GM18867 (cell line): Measurements from ENCODE around the gene FNDC11.
"Not testable (repeated sequence)": the region's sequence is repeated elsewhere in the genome, so short reads cannot be mapped to it uniquely, and the experiment has no call there.

Experiments
- ATAC-seq: cut with Tn5 transposase; IDR thresholded peaks from one replicate; pipeline ENCODE4 v1.9.1; 2021; ENCODE audit warnings: mild to moderate bottlenecking, moderate library complexity; ENCODE audit not compliant: unreplicated experiment

Gene FNDC11

DNA sequence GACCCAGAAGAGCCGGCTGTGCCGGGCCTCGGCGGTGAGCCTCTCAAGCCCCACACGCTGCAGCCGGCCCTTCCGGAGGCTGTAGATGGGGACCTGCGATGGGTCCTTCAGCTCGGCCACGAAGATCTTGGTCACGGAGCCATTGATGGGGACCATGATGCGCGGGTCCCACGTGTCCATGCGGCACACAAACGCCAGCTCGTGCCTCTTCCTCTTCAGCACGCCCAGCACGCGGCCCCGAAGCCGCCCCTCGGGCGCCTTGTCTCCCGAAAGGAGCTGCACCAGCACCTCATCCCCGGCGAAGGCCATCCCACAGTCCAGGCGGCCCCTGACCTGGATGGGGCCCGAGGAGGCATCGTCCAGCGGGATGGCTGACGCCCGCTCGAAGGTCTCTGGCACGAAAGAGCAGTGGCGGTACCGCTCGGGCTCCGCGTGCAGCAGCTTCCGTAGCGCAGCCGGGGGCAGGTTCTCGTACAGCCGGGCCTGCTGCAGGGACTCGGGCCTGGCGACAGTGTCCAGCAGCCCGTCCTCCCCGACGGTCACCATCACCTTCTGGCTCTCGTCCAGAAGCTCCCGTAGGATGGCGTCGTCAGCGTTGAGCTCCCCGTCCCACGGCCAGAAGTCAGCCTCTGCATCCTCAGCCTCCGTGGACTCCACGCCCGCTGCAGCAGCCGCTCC is 11.2 kb downstream of the FNDC11 start:
- ATAC-seq: no peak

DNA sequence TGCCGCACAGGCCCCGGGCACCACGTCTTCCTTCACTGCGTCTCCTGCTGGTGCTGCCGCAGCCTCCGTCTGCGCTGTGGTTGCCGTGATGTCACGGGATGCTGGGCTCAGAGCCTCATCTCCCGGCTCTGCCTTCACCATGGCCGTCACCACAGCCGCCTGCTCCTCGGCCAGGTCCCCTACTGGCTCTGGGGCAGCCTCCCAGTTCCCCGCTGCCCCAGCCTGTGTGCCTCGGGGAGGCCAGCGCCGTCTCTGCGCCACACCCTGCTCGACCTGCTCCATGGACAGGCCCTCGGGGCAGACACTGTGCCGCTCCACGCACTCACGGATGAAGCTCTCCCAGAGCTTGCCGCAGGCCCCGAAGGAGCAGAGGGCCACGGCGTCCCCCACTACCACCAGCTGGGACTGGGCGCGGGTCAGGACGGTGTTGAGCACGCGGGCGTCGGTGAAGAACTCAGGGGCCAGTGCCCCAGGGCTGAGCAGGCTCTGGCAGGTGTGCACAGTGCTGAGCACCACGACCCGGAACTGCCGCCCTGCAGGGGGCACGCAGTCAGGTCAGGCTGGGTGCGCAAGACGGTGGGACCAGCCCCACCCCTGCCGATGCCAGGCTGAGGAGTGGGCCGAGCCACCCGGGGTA is 11.9 kb downstream of the FNDC11 start:
- no peak for ATAC-seq

DNA sequence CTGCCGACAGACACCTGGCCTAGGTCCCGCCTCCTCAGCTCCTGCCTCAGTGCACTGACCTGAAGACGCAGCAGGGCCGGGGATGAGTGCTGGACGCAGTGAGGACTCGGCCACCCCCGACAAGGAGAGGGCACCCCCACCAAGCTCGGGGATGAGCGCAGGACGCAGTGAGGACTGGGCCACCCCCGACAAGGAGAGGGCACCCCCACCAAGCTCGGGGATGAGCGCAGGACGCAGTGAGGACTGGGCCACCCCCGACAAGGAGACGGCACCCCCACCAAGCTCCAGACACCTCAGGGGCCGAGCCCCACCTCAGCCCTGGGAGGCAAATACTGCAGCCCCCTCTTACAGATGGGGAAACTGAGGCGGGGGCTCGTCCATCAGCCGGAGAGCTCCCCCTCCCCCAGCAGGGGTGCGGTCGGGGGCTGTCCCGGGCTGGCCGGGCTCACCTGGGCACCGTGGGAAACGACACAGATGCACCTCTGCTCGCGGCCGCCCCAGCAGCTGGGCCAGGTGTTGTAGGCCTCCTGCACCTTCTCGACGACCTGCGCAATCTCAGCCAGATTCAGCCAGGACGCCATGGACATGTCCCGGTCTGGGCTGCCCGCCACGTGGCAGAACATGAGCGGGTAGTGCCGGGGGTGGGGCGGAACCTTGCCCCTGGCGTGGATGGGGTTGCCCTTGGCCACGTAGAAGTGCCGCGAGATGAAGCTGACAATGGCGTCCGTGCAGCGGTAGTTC is 12.6 kb downstream of the FNDC11 start:
- no peak for ATAC-seq

DNA sequence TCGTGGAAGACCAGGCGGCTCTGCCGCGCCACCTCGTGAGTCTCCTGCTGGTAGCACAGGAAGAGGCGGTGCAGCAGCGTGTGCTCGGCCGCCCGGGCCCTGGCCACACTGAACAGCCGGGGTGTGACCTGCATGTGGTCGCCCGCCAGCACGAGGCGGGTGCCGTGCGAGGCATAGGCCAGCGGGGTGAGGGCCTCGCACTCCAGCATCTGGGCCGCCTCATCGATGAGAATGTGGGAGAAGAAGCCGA is 13.1 kb downstream of the FNDC11 start:
- no peak for ATAC-seq

DNA sequence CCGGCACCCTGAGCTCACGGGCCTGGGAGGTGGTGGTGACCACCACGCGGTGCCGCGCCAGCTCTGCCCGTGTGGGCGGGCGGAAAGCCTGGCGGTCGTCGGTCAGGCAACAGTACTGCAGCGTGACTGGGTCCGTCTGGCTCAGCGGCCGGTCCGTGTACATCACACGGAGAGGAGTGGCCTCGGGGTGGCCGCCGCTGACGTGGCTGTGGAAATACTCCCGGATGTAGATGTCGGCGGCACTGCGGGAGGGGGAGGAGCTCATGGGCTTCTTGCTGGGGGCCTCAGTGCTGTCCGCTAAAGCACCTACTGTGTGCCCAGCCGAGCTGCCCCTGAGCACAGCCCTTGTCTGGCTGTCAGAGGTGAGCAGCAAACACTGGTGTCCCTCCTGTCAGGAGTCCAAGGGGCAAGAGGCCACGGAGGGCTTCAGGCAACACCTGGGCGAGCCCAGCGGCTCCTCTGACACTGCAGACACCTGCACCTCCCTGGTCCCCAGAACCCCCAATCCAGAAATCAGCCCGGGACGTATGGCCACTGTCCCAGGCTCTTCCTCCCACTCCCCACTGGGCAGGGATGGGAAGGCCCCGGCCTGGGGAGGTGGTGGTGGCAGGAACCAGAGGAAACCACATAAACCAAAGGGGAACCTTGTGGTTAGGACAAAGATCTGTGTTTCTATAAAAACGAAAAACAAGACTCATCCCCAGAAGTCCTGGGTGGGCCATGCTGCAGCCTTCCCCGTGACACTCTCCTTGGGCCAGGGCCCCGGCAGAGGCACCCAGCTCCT is 13.6 kb downstream of the FNDC11 start:
- no peak for ATAC-seq

DNA sequence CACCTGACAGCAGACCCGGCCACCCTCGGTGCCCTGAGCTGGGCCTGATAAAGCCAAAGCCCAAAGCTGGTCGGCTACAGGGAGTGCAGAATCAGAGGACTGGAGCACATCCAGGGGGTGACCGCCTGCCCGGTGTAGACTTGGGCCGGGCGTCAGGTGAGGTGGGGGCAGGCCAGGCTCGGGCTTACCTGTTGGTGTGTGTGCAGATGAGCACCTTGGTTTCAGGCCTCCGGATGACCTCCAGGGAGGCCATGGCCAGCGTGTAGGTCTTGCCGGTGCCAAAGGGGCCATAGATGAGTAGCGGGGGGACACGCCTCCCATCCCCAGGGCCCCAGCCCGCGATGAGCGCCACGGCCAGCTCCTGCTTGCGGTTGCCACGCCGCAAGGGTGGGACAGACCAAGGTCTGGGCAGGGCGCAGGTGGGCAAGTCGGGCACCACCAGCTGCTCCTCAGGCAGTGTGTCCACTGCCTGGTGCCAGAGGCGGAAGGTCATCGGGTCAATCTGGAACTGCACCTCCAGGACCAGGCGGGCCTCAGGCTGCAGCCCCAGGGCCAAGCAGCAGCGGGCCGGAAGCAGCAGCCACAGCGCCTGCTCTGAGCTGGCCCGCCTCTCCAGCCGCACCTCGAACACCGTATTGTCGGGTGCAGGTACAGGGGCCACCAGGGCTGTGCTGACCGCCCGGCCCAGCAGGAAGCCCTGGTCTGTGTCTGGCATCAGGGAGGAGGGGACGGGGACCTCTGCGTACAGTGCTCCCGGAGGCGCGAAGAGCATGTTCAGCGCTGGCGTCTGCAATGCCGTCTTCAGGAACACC is 14.4 kb downstream of the FNDC11 start:
- ATAC-seq: no peak

DNA sequence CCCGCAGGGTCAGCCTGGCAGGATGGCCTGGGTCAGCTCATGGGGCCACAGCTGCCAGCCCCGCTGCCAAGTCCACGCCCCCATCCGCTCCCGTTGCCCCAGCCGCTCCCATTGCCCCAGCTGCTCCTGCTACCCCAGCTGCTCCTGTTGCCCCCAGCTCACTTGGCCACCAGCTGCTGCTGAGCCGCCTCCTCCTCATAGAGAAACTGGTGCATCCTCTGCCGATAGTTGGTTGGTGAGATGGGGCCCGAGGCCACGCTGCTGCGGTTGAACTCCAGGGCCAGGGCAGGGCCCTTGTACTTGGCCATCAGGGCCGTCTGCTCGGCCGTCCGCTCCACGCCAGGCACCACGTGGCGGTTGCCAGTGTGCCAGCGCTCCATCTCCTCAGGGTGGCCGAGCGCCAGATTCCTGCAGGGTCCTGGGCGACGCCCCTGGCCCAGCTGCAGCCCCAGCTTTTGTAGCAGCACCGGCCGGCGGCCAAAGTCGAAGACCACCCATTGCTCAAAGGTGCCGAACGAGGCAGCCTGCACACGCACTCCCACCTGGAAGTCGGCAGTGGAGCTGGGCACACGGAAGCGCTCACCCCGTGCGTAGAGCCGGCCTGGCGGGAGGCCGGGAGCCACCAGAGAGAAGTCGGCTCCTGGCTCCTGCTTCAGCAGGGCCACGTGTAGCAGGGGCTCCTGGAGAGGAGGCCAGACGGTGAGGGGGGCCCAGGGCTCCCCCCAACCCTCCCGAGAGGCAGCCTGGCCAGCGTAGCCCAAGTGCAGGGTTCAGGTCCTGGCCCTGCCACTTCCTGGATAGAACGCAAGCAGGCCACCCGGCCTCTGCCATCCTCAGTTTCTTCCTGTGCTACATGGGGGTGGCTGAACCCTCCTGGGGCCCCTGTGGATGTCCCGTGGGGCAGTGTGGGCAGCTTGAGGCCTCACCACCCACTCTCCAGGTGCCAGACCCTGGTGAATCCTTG is 15.3 kb downstream of the FNDC11 start:
- ATAC-seq: no peak

DNA sequence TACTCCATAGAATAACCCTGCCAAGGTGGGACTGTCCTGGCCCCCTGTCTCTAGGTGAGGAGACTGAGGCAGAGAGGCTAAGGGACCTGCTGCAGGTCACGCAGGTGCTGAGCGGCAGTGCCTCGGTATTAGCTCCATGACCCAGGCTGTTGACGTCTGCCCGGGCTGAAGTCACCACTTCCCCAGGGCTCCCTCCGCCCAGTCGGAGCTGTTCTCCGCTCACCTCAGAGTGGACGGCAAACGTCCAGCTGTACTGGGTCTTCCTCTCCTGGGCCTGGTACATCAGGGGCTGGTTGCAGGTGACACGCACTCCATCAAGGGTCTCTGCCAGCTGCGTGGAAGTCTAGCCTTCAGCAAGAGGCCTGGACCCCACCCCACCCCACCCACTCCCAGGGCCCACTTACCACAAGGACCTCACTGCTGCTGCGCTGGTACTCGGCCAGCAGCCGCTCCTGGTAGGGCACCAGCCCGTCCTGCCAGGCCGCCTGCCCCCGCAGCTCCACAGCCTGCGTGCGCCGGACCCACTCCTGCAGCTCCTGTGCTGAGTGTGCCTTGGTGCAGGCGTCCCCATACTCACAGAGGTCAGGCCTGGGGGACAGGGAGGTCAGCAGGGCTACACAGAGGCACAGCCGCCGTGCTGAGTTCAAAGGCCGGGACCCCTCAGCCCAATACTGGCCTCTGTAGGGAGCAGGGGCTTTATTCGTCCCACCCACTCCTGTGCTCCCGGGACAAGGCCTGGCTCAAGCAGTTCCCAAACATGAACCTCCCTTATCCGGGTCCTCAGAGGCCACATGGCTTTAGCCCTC is 16.5 kb downstream of the FNDC11 start:
- ATAC-seq: no peak

DNA sequence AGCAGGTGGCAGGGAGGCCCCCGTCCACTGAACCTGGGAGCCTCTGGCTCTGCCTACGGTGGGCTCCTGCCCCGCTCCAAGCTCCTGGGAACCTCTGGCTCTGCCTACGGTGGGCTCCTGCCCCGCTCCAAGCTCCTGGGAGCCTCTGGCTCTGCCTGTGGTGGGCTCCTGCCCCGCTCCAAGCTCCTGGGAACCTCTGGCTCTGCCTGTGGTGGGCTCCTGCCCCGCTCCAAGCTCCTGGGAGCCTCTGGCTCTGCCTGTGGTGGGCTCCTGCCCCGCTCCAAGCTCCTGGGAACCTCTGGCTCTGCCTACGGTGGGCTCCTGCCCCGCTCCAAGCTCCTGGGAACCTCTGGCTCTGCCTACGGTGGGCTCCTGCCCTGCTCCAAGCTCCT is 17.1 kb downstream of the FNDC11 start:
- not testable (repeated sequence) for ATAC-seq

DNA sequence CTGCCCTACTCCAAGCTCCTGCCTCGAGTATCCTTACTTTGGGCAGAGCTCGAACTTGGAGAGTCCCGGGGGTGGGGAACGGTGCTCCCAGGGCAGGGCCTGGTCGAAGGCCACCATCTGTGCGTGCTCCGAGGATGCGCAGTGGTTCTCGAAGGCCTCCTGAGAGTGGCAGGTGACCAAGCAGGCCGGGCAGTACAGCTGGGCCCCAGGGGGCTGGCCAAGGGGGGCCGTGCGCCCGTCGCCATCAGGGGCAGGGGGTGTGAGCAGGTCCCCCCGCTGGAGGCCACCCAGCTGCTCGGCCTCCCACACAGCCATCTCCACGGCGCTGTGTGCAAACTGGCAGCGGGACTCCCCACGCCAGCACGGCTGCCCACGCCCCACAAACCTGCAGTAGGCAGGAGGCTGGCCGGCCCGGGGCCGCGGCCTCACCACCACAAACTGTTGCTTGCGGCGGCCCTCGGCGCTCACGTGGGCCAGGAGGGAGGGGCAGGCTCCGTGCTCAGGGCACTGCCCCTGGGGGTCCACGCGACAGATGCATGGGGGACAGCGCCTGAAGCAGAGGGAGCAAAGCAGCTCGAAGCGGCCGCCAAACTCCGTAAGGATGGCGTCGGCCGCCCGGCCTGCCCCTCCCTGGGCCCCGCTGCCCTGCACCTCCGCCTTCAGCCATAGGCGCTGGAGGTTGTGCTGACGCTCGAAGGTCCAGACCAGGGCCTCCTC is 18.3 kb downstream of the FNDC11 start:
- no peak for ATAC-seq

DNA sequence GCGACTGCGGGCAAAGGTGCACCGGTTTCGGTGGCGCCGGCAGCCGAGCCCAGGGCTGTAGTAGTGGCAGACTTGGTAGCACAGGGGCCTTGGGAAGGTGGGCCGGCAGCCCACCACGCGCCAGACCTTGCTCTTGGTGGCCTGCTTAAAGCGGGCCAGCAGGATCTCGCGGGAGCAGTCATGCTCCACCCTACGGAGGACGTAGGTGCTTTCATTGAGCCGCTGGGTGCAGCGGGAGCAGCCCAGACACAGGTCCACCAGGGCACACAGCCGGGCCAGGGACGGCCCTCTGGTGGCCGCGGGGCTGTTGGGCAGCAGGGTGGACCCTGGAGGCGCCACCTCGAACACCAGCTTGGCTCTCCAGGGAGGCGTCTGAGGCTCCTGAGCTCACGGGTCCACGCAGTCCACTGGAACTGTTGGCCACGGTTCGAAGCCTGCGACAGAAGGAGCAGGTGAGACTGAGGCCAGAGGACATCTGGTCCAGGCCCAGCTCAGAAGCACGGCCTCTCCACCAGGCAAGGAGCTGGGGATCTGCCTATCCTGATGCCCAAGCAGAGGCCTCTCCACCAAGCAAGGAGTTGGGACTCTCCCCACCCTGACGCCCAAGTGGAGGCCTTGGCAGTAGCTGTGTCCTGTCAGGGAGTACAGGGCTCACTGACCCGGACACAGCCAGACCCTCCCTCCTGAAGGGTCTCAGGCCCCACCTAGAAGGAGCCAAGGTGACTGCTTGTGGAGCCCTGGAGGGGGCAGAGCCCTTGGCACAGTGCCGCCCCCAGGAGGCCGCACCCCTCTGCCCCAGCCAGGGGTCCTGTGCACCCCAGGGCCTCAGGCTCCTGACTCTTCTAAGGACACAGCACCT is 19.1 kb downstream of the FNDC11 start:
- no peak for ATAC-seq

DNA sequence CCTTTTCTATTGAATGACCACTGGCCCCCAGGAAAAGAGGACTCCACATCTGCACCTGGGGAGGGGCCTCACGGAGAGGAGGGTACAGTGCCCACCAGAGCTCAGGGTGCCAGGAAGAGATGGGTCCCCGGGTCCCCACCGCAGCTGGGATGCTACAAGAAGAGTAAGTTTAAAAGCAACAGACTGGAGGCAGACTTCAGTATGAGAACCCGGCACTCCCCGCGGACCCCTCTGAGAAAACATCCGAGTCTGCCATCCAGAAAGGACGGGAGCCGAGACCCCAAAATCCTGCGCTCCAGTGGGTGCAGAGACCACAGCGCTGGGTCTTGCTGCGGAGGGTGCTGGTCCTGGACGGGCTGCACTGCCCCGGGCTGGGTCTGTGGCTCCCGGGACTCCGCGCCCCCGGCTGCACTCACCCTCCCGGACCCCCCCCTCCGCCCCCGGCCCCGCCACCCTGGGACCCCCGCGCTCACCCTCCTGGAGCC is 19.7 kb downstream of the FNDC11 start:
- no peak for ATAC-seq

DNA sequence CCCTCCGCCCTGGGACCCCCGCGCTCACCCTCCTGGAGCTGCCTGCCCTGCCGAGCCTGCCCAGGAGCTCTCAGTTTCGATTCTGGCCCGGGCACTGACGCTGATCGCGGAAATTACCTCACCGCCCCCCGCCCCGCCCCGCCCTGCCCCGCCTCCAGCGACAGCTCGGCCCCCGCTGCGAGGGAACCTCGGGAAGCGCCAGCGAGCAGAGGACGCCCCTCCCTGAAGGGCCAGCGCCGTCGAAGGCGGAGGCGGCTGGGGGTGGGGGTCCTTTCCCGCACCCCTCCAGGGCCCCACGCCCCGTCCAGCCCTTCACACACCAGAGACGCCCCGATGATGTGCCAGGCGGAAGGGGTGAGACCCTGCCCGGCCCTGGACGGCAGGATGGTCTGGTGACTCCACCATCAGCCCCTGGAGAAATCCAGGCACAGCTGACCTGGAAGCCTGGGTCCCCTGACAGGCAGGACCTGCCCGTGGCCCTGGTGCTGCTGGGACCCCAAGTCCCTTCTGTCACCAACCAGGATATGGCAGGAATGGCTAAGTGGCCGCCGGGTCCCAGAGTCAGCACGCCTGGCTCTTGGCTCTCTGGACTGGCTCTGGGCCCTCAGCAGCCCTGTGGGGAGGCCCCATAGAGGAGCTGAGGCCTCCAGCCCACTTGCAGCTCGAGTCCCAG is 20.3 kb downstream of the FNDC11 start, which contains the start of gene HELZ2:
Gene HELZ2, minus strand, starts transcription at position 84 of the 673 bp plus-strand sequence. CDS start 1,854 bp downstream, outside the sequence.
- peak; percentile 54 for ATAC-seq

DNA sequence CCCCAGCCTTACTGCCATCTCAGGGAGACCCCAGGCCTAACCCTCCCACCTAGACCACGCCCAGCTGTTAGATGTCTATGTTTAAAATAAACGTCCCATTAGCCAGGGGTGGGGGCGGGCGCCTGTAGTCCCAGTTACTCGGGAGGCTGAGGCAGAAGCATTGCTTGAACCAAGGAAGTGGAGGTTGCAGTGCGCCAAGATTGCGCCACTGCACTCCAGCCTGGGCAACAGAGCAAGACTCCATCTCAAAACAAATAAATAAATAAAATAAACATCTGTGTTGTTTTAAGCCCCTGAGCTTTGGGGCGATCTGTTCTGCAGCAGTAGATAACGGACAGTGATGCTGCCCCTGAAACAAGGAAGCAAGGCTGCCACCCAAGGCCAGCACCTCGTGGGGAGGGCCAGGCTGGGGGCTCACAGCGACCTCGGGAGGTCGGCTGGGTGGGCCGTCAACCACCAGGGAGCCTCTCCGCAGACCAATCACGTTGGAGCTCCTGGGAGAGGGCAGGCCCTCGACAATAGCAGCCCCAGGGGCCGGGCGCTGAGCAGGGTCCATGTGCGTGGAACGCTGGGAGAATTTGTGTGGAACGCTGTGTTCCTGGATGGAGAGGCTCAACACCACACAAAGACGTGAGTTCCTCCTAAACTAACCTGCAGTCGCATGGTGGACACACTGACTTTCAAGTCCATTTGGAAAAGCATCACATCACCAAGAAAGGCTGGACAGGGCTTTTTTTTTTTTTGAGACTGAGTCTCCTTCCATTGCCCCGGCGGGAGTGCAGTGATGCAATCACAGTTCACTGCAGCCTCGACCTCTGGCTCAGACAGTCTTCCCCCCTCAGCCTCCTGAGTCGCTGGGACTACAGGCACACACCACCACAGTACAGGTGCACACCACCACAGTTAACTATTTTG is 21.1 kb downstream of the FNDC11 start:
- ATAC-seq: no peak

DNA sequence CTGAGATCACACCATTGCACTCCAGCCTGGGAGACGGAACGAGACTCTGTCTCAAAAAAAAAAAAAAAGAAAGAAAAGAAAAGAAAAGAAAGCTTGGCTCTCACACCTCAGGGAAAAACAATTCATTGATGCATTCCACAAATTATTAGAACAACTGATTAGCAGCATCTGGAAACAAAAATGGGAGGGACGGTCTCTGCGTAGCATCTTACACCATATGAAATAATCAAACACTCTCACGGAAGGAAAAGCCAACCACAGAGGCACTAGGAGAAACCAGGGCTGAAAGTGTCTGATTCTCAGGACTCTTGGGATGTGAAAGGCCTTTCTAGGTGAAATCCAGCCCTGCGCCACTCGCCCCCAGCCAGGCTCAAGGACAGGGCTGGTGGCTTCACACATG is 22.4 kb downstream of the FNDC11 start:
- no peak for ATAC-seq
